HG03139 (cell line): ENCODE results near the gene NRG3.
"Not testable (repeated sequence)": the region's sequence is repeated elsewhere in the genome, so short reads cannot be mapped to it uniquely, and the experiment has no call there.

ENCODE experiments used
- ATAC-seq: cut with Tn5 transposase; IDR thresholded peaks from one replicate; pipeline ENCODE4 v1.9.1; 2021; ENCODE audit not compliant: unreplicated experiment

The NRG3 gene

DNA sequence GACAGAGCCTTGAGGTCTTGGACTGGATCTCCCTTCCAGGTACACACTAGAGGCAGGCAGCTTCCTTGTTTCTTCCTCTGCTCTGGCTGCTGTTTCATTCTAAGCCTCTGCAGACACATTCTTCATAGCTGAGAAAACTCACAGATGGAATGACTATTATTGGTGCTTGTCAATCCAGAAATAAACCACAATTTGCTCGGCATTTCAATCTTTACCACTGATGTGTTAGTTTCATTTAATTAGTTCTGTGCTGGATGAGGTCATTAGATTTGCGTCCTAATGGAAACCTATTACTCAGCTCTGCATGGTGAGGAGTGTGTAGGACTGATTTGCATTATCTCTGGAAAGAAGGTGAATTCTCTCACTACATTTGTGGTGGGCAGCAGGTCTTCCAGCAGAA is 392.5 kb downstream of the NRG3 start:
- no peak for ATAC-seq

- no peak for ATAC-seq
Observed at GRCh38 chr10:82267960-82268359, 393.0 kb downstream of the NRG3 start.

GRCh38 chr10:82277591-82277990 is 402.6 kb downstream of the NRG3 start:
- ATAC-seq, result no peak

GRCh38 chr10:82278401-82279182 is 403.6 kb downstream of the NRG3 start:
- no peak for ATAC-seq

DNA sequence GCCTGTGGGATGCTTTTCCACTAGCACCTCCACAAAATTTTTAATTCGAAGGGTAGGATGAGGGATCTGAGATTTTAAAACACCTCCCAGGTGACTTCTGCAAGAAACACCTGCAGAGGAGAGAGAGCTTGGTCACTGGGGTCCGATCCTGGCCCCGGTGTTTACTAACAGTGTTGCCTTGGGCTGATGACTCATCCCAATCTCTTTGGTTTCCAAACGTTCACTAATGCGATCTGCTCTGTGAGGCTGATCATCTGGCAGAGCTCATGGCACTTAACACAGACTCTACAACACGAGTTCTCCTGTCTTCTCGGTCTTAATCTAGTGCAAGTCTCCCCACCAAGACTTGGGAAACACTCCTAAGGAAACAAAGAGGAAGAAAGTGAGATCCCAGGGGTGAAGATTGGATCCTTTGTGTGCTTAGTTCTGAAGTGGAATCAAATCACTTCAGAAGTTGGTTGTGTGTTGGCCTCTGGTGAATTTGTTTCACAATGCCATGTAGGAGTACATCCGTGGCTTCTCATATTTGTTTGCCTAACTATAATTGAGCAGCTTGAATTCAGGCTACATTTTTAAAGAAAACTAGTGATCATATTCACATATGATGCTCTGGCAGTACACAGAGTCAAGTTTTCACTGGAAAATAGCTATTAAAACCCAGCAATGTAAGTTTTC is 407.9 kb downstream of the NRG3 start:
- ATAC-seq, result no peak

- ATAC-seq, result no peak
Observed at GRCh38 chr10:82284180-82284579, 409.2 kb downstream of the NRG3 start.

DNA sequence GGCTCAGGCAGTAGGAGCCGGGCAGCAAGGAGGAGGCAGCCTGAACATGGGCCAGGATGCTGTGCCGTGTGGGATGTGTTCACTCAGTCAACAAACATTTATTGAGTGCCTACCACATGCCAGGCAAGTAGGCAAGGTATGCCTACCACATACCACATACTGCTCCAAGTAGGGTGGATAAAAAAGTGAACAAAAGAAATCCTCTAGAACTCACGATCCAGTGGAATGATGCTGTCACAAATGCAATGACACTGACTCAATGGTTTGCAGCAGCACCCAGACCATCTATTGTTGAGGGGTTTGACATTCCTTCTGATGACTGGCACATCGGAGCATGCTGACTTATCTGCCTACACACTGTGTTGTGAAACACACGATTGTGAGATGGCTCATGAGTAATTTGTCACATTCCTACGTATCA is 413.5 kb downstream of the NRG3 start:
- ATAC-seq, result no peak

GRCh38 chr10:82289945-82290344 is 415.0 kb downstream of the NRG3 start:
- no peak for ATAC-seq

DNA sequence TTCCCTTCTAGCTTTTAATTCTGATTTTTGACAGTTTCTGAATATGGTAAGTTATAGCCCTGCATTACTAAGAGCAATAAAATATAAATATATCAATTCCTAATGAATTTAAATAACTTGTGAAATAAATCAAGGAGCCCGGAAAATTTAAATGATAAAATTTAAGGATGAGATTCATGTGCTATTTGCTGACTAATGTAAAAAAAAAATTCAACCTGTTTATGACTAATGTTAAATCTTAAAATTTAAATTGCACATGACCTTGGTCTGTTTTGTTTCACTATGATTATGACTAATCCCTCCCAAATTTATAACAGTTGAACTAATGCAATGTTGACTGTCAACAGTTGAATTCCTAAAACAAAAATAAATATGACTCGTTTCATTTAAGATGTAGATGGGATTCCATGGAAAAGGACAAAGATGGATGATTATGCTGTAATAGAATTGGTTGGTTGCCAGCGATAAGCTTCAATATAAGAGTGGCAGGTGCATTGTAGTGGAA is 419.9 kb downstream of the NRG3 start:
- ATAC-seq, result no peak

GRCh38 chr10:82308641-82309040 is 433.6 kb downstream of the NRG3 start:
- no peak for ATAC-seq

- no peak for ATAC-seq
Observed at GRCh38 chr10:82310839-82311238, 435.8 kb downstream of the NRG3 start.

DNA sequence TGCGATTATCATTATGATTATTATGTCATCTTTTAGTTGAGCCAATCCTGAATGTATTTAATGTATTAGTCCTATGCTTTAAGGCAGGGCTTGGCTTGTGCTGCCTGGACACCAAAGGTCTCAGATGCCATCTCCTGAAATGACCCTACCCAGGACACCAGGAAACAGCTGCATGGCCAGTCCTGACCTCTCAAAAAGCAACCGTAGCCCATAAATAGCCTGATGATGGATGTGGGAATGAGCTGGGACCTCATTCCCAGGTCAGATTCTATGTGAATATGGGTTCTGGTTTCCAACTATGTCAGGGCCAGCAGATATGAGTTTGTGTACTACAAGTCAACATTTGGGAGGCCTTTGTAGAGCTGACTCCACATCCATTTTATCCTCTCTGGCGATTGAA is 438.4 kb downstream of the NRG3 start:
- ATAC-seq, result no peak

- no peak for ATAC-seq
Observed at GRCh38 chr10:82318534-82318933, 443.5 kb downstream of the NRG3 start.

DNA sequence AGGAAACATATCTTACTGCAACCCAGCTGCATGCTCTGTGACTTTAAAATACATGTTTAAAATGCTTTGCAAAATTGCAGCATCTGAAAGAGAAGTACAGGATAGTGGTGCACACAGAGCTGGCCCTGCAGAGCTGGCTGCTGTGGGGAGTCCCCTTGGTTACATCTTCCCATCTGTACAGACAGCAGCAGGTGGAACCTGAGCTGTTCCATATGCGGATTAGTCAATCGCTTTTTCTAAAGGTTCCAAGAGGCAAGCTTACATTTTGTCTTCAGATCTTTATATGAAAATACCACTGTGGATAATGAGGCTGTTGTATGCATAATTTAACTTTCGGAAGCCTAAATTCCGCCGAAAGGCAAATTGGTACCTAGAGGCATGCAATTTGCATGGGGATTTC is 444.1 kb downstream of the NRG3 start:
- ATAC-seq, result no peak

GRCh38 chr10:82319562-82319961 is 444.6 kb downstream of the NRG3 start:
- ATAC-seq, result no peak

GRCh38 chr10:82321724-82322123 is 446.7 kb downstream of the NRG3 start:
- ATAC-seq, result no peak

- no peak for ATAC-seq
Observed at GRCh38 chr10:82331716-82332115, 456.7 kb downstream of the NRG3 start.

DNA sequence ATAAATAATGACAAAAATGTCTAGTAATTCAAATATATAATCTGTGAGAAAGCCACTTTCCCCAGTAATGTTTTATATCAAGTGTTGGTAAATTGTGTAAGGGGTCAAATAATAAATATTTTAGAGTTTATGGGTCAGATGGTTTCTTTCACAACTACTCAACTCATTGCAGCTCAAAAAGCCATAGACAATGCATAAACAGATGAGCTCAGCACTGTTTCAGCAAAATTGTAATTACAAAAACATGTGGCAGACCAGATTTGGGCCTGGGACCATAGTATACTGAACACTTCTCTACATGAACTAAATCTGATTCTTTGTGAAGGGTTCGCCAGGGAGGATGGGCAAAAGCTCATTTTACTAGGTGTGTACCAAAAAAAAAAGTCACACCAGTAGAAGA is 460.8 kb downstream of the NRG3 start:
- ATAC-seq, result no peak

DNA sequence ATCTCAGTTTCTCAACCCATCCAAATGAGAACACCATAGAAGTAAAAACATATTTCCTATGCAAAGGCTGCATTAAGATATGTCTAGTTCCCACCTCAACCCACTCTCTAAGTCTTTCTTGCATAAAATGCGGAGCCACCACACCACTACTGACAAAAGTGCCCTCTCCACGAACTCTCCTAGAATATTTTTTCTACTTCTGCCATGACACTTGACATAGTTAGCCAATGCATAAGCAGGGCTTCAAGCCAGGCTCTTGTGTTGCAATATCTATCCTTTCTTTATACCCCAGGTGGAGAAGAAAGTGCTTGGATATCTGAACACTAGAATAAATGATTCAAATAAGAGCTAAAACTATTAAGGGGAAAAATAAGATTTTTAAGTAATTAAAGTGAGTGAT is 465.2 kb downstream of the NRG3 start:
- no peak for ATAC-seq

DNA sequence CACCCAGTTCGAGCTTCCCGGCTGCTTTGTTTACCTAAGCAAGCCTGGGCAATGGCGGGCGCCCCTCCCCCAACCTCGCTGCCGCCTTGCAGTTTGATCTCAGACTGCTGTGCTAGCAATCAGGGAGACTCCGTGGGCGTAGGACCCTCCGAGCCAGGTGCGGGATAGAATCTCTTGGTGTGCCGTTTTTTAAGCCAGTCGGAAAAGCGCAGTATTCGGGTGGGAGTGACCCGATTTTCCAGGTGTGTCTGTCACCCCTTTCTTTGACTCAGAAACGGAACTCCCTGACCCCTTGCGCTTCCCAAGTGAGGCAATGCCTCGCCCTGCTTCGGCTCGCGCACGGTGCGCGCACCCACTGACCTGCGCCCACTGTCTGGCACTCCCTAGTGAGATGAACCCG is 474.6 kb downstream of the NRG3 start:
- ATAC-seq, result not testable (repeated sequence)

GRCh38 chr10:82353381-82353780 is 478.4 kb downstream of the NRG3 start:
- no peak for ATAC-seq

GRCh38 chr10:82358486-82359099 is 483.6 kb downstream of the NRG3 start:
- ATAC-seq, result no peak
